Choroid plexus epithelial cell (primary cell): Measurements from ENCODE around the gene KRT4.

Experiments
- DNase-seq: peaks from one replicate; pipeline ENCODE4 v3.0.0-alpha.2; 2010; ENCODE audit warnings: low read depth
- H3K4me3 ChIP-seq: 2 replicates; pipeline ENCODE4 v1.5.1; 2011; ENCODE audit warnings: low read depth, mild to moderate bottlenecking, control low read depth, low read length, moderate library complexity
- TF ChIP-seq, protein P1 (sequence below): conservative IDR thresholded peaks from 2 replicates; pipeline ENCODE4 v1.5.1; 2011; ENCODE audit warnings: low read depth, mild to moderate bottlenecking, control low read depth, inconsistent platforms, low read length, moderate library complexity

KRT4 gene

DNA sequence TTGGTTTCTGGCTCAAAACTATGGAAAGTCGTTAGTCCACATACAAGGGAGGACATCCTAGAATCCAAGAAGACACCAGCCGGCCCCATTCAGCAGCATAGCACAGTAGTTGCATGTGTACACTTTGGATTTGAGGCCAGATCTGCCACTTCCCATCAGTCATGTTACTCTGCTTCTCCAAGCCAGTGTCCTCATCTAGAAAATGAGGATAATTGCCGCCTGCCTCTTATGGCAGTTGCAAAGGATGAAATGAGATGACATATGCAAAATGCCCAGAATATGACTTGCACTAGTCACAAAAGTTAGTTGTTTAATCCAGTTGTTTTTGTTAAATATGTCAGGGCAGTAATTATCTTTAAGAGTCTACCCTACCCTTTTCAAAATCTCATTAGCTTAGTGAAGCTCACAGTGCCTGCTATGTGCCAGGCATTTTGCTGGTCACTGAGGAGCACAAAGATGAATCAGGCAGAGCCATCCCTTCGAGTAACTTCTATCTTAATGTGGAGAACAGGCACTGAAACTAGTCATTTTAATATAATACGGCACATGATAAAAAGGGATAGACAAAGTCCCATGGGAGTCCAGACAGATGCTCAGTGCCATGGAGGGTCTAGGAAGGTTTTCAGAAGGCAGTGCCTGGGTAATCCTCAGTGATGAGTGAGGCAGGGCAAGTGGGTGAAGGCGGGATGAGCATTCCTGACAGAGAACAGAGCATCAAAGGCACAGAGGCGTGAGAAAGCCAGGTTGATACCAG lies 30.2 kb downstream of the KRT4 start:
- TF ChIP-seq, protein P1, sequence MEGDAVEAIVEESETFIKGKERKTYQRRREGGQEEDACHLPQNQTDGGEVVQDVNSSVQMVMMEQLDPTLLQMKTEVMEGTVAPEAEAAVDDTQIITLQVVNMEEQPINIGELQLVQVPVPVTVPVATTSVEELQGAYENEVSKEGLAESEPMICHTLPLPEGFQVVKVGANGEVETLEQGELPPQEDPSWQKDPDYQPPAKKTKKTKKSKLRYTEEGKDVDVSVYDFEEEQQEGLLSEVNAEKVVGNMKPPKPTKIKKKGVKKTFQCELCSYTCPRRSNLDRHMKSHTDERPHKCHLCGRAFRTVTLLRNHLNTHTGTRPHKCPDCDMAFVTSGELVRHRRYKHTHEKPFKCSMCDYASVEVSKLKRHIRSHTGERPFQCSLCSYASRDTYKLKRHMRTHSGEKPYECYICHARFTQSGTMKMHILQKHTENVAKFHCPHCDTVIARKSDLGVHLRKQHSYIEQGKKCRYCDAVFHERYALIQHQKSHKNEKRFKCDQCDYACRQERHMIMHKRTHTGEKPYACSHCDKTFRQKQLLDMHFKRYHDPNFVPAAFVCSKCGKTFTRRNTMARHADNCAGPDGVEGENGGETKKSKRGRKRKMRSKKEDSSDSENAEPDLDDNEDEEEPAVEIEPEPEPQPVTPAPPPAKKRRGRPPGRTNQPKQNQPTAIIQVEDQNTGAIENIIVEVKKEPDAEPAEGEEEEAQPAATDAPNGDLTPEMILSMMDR, result no peak
- DNase-seq, result no peak

GRCh38 chr12:52782502-52782901 lies 31.4 kb downstream of the KRT4 start:
- no peak for DNase-seq
- no peak overlapping the region for H3K4me3 ChIP-seq
- TF ChIP-seq, protein P1, result no peak

More for the DNA sequence above, 30.2 kb downstream of the KRT4 start:
- H3K4me3 ChIP-seq, result no peak overlapping the region

- TF ChIP-seq, protein P1, result no peak
- no peak overlapping the region for H3K4me3 ChIP-seq
- DNase-seq, result no peak
Observed at GRCh38 chr12:52781399-52782082, 32.4 kb downstream of the KRT4 start.

DNA sequence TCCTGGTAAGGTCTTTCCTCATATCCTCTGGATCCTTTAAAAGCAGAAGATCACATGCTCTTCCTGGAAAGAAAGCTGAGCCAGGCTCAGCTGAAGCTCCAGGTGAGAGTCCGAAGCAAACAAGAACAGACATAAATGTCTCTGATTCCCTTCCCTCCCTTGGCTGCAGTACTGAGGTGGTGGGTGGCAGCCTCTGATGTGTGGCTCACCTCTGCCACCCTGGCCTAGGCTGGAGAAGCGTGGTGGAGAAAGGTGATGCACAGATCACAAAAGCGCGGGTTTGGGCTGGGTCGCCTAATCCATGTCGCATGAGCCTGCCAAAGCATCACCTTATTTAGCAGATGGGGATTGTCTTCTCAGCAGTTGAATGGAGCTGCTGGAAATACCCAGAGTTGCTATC lies 34.0 kb downstream of the KRT4 start:
- no peak for DNase-seq
- no peak overlapping the region for H3K4me3 ChIP-seq
- TF ChIP-seq, protein P1, result no peak

- H3K4me3 ChIP-seq, result no peak overlapping the region
- TF ChIP-seq, protein P1, result no peak
- no peak for DNase-seq
Observed at GRCh38 chr12:52778833-52779232, 35.1 kb downstream of the KRT4 start.

DNA sequence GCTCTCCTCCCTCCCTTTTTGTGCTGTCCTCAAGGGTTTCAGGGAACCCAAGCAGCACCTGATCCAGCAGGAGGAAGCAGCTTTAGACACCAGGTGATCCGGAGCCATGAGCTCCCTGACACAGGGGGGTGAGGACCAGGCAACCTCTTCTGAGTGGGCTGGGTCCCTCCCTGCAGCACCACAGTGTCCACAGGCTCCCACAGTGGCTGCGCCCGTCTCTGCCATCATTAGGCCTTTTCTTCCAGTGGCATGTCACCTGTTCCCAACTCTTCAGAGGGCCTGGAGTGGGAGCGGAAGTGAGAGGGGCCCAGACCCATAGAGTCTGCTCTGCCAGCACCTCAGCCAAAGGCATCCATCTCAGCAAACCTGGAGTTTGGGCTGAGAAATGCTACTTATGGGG lies 36.4 kb downstream of the KRT4 start:
- no peak for DNase-seq
- H3K4me3 ChIP-seq, result no peak overlapping the region
- TF ChIP-seq, protein P1, result no peak
